ENCODE results near the gene ZBTB1. TPM values are rescaled to one million over a fixed set of nuclear protein-coding genes. Genes with fewer than 3 reads are reported as not detected.
A peak's percentile ranks its signal among the peaks of the same experiment; 100 is the strongest.
"Not testable (repeated sequence)": the region's sequence is repeated elsewhere in the genome, so short reads cannot be mapped to it uniquely, and the experiment has no call there.

ZBTB1 gene
- total RNA-seq, 2 donors from 2014 or later: 75.6 to 154 TPM

DNA sequence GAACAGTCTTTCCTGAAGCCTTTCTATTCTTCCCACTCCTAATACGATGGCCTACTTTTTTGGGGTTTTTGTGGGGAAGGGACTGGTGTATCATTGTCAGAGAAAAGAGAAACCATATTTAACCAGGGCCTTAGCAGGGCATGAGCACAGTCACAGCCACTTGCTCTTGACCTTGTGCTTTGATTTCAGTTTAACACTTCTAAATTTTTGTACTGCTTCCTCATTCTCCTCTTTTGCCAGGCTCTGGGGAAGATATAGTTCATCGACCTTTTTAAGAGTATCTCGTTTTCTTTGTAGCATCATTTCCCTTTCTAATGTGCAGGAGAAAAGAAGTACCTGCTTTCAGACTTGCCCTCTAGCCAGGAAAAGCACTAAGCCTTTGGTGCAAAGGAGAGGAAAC, 2.2 kb downstream of the ZBTB1 start:
- Mint-ChIP-seq H3K27me3 (no peaks in the 10 kb centered on the region), H3K36me3 (ENCODE audit: low read depth) (peaks cover 98% of the 10 kb centered on the region), H3K27ac (peak overlapping the region; percentile 97), H3K9me3 (no peaks in the 10 kb centered on the region), H3K4me3 (peak overlapping the region; percentile 91), H3K4me1 (peaks cover 39% of the 10 kb centered on the region)
- no peak for ATAC-seq (replicated peaks)

DNA sequence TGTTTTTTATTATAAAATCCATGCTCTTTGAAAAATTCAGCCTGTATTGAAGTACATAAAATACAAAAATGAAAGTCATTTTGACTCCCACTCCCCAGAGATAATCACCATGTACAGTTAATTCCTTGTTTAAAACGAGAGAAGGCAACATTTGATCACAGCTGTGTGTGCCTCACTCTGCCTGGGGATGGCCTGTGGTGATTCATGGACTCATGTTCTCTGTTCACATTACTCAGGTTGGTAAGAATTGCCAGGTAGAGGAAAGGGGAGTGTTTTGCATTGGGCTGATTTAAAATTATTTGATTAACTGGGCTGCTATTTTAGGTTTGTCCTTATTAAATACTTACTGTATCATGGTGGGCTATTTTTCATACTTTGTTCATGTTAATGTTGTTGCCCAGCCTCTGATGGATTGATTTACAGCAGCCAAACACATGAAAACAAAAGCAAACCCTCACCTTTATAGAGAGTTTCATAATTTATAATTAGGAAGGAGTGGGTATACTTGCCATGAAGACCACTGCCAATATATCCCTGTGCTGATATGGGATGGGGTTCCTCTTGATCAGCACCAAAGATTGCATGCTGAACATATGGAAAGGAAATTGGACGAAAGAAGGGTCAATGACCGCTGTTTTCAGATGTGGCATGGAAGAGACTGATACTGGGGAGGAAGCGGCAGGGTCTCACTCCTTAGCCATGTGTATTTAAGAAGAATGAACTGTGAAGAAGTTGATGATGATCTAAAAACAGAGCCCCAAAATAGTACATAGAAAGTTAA, 3.0 kb downstream of the ZBTB1 start:
- H3K36me3 Mint-ChIP-seq (ENCODE audit: low read depth): peaks cover 97% of the 10 kb centered on the region
- H3K27ac Mint-ChIP-seq: peak overlapping the region; percentile 97
- ATAC-seq (replicated peaks): peak; percentile 12
- H3K9me3 Mint-ChIP-seq: no peaks in the 10 kb centered on the region
- H3K4me3 Mint-ChIP-seq: peak overlapping the region; percentile 91
- no peaks in the 10 kb centered on the region for H3K27me3 Mint-ChIP-seq
- peaks cover 39% of the 10 kb centered on the region for H3K4me1 Mint-ChIP-seq

- H3K4me1 Mint-ChIP-seq: peaks cover 39% of the 10 kb centered on the region
- H3K36me3 Mint-ChIP-seq (ENCODE audit: low read depth): peaks cover 96% of the 10 kb centered on the region
- no peaks in the 10 kb centered on the region for H3K27me3 Mint-ChIP-seq
- H3K27ac Mint-ChIP-seq: peak overlapping the region; percentile 97
- peak overlapping the region; percentile 91 for H3K4me3 Mint-ChIP-seq
- ATAC-seq (replicated peaks): no peak
- H3K9me3 Mint-ChIP-seq: no peaks in the 10 kb centered on the region
These were observed 3.7 kb downstream of the ZBTB1 start for GRCh38 chr14:64508215-64508776.

GRCh38 chr14:64509036-64509435, 4.5 kb downstream of the ZBTB1 start:
- Mint-ChIP-seq H3K4me1 (peaks cover 43% of the 10 kb centered on the region), H3K36me3 (ENCODE audit: low read depth) (peaks cover 96% of the 10 kb centered on the region), H3K27me3 (no peaks in the 10 kb centered on the region), H3K9me3 (no peaks in the 10 kb centered on the region), H3K4me3 (peak overlapping the region; percentile 91), H3K27ac (peak overlapping the region; percentile 97)
- no peak for ATAC-seq (replicated peaks)

DNA sequence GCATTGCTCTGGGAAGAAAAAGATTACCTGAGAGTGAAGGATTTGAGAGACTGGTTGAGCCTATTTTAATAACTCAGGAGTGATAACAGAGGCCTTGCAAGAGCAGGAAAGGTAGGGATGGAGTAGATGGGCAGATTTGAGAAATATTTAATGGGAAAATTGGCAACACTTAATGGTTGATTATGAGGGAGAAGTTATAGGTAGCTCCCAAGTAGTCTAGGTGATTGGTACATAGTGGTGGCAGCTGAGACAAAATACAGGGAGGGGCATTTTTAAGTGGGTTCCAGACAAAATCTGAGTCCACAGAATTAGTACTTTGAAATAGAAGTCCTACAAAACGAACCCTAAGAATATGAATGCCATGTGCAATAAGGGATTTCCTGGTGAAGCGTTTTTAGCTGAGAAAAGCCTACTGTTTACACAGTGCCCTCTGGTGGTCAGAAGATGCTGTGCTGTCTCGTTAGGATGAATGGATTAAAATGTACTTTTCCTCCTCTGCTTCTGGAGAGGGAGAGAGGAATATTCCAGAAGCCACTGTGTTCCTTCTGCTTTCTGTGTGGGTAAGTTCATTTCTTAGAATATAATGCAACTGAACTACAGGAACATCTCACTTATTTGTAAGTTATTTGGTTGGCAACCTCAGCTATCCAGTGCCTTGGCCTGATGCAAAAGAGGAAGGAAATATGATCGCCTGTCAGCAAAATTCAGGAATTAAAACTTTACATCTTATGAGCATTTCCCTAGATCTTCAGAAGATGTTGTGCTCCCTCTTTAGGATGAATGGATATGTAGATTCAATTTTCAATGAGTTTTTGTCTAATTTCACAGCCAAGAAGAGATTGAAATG, 6.5 kb downstream of the ZBTB1 start:
- peak overlapping the region; percentile 97 for H3K27ac Mint-ChIP-seq
- H3K4me3 Mint-ChIP-seq: peak overlapping the region; percentile 91
- ATAC-seq (replicated peaks): no peak
- H3K36me3 Mint-ChIP-seq (ENCODE audit: low read depth): peaks cover 85% of the 10 kb centered on the region
- peaks cover 45% of the 10 kb centered on the region for H3K4me1 Mint-ChIP-seq
- no peaks in the 10 kb centered on the region for H3K9me3 Mint-ChIP-seq
- H3K27me3 Mint-ChIP-seq: no peaks in the 10 kb centered on the region

- Mint-ChIP-seq H3K27ac (no peak overlapping the region), H3K9me3 (no peaks in the 10 kb centered on the region), H3K4me1 (peaks cover 37% of the 10 kb centered on the region), H3K27me3 (no peaks in the 10 kb centered on the region), H3K4me3 (no peak overlapping the region), H3K36me3 (ENCODE audit: low read depth) (peaks cover 76% of the 10 kb centered on the region)
- ATAC-seq (replicated peaks): no peak
These were observed 8.7 kb downstream of the ZBTB1 start for GRCh38 chr14:64513271-64513670.

DNA sequence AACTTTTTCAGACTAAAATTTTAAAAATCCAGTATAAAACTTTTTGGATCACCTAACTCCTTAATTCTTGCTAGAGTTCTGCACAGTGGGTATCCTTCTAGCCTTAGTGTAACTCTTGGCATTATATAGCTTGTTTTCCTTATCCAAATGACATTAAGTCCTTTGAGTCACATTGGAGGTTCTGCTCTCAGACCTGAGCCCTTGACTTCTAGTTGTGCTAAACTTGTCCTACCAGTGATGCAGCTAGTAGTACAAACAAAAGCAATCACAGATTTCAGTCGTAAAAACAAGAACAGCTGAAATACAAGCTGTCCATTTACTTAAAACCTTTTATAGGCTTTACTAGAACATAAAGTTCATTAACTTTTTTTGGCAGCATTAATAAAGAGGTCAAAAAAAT, 10.5 kb downstream of the ZBTB1 start:
- Mint-ChIP-seq H3K27me3 (no peaks in the 10 kb centered on the region), H3K36me3 (ENCODE audit: low read depth) (peaks cover 63% of the 10 kb centered on the region), H3K4me1 (peaks cover 25% of the 10 kb centered on the region), H3K4me3 (no peak overlapping the region), H3K9me3 (no peaks in the 10 kb centered on the region), H3K27ac (no peak overlapping the region)
- no peak for ATAC-seq (replicated peaks)

GRCh38 chr14:64516969-64517368, 12.4 kb downstream of the ZBTB1 start:
- ATAC-seq (replicated peaks): no peak
- H3K4me3 Mint-ChIP-seq: peak overlapping the region; percentile 9
- no peaks in the 10 kb centered on the region for H3K9me3 Mint-ChIP-seq
- H3K27ac Mint-ChIP-seq: no peak overlapping the region
- peaks cover 11% of the 10 kb centered on the region for H3K4me1 Mint-ChIP-seq
- H3K27me3 Mint-ChIP-seq: no peaks in the 10 kb centered on the region
- H3K36me3 Mint-ChIP-seq (ENCODE audit: low read depth): peaks cover 44% of the 10 kb centered on the region

DNA sequence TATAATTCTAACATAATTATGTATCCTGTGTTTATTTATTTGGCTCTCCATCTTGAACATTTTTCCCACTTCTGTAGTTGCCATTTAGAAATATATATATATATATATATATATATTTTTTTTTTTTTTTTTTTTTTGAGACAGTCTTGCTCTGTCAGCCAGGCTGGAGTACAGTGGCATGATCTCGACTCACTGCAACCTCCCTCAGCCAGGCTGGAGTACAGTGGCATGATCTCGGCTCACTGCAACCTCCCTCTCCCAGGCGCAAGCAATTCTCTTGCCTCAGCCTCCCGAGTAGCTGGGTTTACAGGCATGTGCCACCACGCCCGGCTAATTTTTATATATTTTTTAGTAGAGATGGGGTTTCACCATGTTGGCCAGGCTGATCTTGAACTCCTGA, 13.1 kb downstream of the ZBTB1 start:
- not testable (repeated sequence) for ATAC-seq (replicated peaks); H3K27ac Mint-ChIP-seq; H3K27me3 Mint-ChIP-seq; H3K9me3 Mint-ChIP-seq; H3K4me3 Mint-ChIP-seq
- H3K4me1 Mint-ChIP-seq: peaks cover 11% of the 10 kb centered on the region
- H3K36me3 Mint-ChIP-seq (ENCODE audit: low read depth): peaks cover 37% of the 10 kb centered on the region

DNA sequence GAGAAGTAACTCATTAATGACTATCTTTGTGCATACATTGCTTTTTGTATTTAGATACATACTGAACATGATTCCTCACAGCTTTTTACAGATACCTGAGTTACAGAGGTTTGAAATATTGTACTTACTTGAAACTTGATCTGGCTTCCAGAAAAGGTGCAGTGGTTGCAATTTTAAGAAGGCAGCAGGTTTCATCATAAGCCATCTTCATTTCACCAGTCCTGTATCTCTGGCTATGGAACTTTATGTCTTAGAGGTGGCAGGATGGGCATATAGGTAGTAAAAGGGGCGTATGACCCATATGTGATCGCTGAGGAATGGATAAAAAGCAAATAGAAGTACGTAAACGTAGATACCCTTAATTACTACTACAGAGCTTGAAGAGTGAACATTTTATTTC, 13.7 kb downstream of the ZBTB1 start:
- peaks cover 32% of the 10 kb centered on the region for H3K36me3 Mint-ChIP-seq (ENCODE audit: low read depth)
- H3K4me3 Mint-ChIP-seq: no peak overlapping the region
- no peak for ATAC-seq (replicated peaks)
- no peaks in the 10 kb centered on the region for H3K9me3 Mint-ChIP-seq
- H3K27me3 Mint-ChIP-seq: no peaks in the 10 kb centered on the region
- no peak overlapping the region for H3K27ac Mint-ChIP-seq
- H3K4me1 Mint-ChIP-seq: peaks cover 11% of the 10 kb centered on the region

- Mint-ChIP-seq H3K27me3 (no peaks in the 10 kb centered on the region), H3K27ac (no peak overlapping the region), H3K4me1 (peaks cover 5% of the 10 kb centered on the region), H3K9me3 (no peaks in the 10 kb centered on the region), H3K4me3 (no peak overlapping the region), H3K36me3 (ENCODE audit: low read depth) (peaks cover 27% of the 10 kb centered on the region)
- no peak for ATAC-seq (replicated peaks)
These were observed 16.1 kb downstream of the ZBTB1 start for GRCh38 chr14:64520699-64521098.

DNA sequence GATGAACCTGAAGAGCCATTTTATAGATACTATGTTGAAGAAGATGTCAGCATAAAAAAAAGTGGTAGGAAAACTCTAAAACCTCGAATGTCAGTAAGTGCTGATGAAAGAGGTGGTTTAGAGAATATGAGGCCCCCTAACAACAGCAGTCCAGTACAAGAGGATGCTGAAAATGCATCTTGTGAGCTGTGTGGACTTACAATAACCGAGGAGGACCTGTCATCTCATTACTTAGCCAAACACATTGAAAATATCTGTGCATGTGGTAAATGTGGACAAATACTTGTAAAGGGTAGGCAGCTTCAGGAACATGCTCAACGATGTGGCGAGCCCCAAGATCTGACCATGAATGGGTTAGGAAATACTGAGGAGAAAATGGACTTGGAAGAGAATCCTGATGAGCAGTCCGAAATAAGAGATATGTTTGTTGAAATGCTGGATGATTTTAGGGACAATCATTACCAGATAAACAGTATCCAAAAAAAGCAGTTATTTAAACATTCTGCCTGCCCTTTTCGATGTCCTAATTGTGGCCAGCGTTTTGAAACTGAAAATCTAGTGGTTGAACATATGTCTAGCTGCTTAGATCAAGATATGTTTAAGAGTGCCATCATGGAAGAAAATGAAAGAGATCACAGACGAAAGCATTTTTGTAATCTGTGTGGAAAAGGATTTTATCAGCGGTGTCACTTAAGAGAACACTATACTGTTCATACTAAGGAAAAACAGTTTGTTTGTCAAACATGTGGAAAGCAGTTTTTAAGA, 18.2 kb downstream of the ZBTB1 start:
- H3K27me3 Mint-ChIP-seq: no peaks in the 10 kb centered on the region
- H3K9me3 Mint-ChIP-seq: no peaks in the 10 kb centered on the region
- peaks cover 5% of the 10 kb centered on the region for H3K4me1 Mint-ChIP-seq
- H3K27ac Mint-ChIP-seq: no peak overlapping the region
- peak; percentile 77 for ATAC-seq (replicated peaks)
- H3K36me3 Mint-ChIP-seq (ENCODE audit: low read depth): peaks cover 31% of the 10 kb centered on the region
- no peak overlapping the region for H3K4me3 Mint-ChIP-seq

DNA sequence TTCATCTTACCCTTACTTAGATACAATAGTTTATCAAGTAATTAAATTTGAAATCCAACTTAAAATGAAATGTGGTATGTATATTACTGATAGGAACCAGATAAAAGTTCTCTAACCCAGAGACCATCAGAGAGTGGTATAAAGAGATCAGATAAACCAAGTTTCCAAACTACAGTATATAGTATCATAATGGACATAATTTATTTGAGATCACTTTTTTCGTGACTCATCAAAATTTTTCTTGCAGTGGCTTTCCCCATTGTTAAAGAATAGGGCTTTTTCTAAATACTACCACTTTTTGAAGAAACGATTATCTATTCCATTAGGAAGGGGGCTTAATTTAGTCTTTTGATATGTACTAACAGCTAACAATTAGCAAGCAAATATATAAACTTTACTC, 20.8 kb downstream of the ZBTB1 start:
- H3K36me3 Mint-ChIP-seq (ENCODE audit: low read depth): peaks cover 27% of the 10 kb centered on the region
- H3K27me3 Mint-ChIP-seq: no peaks in the 10 kb centered on the region
- no peak for ATAC-seq (replicated peaks)
- no peaks in the 10 kb centered on the region for H3K4me1 Mint-ChIP-seq
- no peaks in the 10 kb centered on the region for H3K9me3 Mint-ChIP-seq
- no peak overlapping the region for H3K27ac Mint-ChIP-seq
- H3K4me3 Mint-ChIP-seq: no peak overlapping the region

DNA sequence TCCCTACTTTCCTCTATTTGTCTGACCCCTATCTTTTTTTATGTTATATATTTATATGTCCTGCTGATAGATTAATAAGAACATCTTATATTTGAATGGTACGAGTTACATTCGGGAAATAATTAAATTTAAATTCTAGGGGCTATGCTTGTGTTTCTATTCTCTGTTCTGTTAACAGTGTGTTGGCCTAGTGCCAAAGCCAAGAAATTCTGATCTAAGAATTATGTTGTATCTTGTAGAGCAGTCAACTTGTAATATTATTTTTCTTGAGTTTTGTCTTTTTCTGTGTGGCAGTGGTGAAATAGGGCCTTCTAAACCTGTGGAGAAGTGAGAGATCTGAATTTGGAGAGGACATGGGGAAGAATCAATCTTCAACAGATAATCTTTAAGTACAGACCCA, 27.0 kb downstream of the ZBTB1 start:
- Mint-ChIP-seq H3K4me3 (no peak overlapping the region), H3K36me3 (ENCODE audit: low read depth) (peaks cover 10% of the 10 kb centered on the region), H3K27me3 (no peaks in the 10 kb centered on the region), H3K9me3 (no peaks in the 10 kb centered on the region), H3K4me1 (no peaks in the 10 kb centered on the region), H3K27ac (no peak overlapping the region)
- ATAC-seq (replicated peaks): no peak
